ENCODE results near the gene FRS3.
"Not testable (repeated sequence)": the region's sequence is repeated elsewhere in the genome, so short reads cannot be mapped to it uniquely, and the experiment has no call there.

Gene FRS3

GRCh38 chr6:41779788-41780550 lies at the start of gene FRS3:
TSS of gene FRS3 (minus strand) at chr6:41779900. CDS start at chr6:41776987, 2,913 bp downstream.
- peak; percentile 99 for DNase-seq

GRCh38 chr6:41826343-41827022 lies 46.8 kb upstream of the FRS3 start:
- no peak for DNase-seq

- no peak for DNase-seq
These were observed 45.2 kb upstream of the FRS3 start for GRCh38 chr6:41824571-41825569.

DNA sequence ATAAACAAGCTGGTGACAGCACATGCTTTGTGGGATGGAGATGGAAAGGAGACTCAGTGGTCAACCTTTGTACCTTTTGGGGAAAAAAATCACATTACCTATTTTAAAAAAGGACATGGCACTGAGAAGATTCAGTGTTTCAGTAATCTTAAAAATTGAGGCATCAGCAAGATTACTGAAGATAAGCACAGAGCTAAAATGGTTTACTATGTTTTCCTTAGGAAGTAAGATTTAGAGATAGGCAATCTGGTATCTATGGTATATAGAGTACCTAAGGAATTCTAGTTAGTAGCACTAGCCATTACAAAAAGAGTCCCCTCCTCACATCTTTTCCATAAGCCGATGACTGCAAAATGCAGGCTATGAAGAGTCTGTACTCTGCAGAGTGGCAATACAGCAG lies 43.5 kb upstream of the FRS3 start:
- no peak for DNase-seq

GRCh38 chr6:41822021-41822420 lies 42.3 kb upstream of the FRS3 start:
- no peak for DNase-seq

DNA sequence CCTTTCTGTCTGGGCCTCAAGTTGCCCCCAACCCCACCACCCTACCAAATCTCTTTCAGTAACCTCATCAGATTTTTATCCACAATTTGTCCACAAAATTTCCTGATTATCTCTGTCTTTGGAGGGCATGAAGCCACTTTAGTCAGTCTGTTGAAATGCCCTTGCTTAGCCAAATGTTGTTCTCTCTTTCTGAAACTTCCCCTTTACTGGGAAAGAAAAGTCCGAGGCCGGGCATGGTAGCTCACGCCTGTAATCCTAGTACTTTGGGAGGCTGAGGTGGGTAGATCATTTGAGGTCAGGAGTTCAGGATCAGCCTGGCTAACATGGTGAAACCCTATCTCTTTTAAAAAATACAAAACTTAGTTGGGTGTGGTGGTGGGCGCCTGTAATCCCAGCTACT lies 41.6 kb upstream of the FRS3 start:
- no peak for DNase-seq

DNA sequence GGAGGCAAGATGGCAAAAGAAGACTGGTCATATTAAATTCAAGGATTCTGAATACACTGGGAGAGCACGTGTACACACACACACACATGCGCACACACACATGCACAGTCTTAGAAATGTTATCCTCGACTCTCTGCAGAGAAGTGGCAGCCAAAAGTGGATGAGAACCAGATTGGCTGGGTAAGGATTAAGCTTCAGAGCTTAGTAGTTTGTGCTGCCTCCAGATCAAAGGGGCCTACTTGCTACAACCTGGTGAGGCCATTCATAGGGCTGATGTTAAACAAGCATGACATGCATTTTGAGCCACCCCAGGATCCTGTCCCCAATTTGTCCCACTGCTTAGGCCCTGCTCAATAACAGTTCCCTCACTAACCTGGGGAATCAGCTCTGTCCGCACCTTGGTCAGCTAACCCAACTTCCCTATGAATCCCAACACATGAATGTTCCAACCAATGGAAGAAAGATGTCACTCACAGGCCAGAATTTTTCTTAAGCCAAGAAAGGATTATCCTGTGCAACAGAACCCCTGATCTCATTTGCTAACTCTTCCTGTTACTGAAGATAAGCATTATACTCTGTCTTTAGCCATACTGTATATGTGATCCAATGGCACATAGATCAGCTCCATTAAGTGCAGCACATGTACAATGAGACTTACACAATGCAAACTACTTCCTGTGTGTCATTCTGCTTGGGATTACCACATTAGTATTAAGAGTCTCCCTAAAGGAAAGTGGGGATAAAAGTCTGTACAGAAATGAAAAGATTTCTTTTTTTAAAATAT lies 38.8 kb upstream of the FRS3 start:
- DNase-seq: no peak

GRCh38 chr6:41815587-41815986 lies 35.9 kb upstream of the FRS3 start:
- no peak for DNase-seq

- no peak for DNase-seq
These were observed 34.9 kb upstream of the FRS3 start for GRCh38 chr6:41814629-41815028.

GRCh38 chr6:41813956-41814355 lies 34.3 kb upstream of the FRS3 start:
- no peak for DNase-seq

DNA sequence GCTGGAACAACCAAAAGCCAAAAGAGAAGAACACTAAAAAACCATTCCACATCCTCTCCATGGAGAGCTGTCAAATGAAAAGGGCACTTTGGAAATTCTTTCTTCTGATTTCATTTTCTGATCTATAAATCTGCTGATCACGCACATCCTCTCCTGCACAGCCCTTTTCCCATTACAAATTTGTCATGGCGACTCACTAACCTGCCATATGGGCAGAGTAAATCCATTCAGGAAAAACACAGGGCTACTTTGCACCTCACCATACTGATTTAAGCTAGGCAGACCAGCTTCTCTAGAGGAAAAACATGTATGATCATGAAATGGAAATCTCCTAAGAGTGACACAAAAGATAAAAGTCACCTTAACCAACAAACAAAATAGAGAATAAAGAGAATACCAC lies 33.8 kb upstream of the FRS3 start:
- no peak for DNase-seq

- not testable (repeated sequence) for DNase-seq
These were observed 32.2 kb upstream of the FRS3 start for GRCh38 chr6:41811946-41812345.

DNA sequence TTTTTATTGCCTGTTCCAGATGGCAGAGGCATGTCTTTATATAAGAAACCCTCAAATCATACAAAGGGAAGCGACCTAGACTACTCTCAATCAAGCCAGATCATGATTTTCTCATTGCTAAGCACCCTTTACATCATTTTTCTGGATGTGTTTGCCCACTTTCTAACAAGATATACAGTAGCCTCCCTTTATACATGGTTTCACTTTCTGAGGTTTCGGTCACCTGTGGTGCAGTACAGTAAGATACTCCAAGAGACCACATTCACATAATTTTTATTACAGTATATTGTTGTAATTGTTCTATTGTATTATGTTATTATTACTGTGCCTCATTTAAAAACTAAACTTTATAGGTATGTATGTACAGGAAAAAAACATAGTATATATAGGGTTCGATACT lies 31.4 kb upstream of the FRS3 start:
- no peak for DNase-seq

DNA sequence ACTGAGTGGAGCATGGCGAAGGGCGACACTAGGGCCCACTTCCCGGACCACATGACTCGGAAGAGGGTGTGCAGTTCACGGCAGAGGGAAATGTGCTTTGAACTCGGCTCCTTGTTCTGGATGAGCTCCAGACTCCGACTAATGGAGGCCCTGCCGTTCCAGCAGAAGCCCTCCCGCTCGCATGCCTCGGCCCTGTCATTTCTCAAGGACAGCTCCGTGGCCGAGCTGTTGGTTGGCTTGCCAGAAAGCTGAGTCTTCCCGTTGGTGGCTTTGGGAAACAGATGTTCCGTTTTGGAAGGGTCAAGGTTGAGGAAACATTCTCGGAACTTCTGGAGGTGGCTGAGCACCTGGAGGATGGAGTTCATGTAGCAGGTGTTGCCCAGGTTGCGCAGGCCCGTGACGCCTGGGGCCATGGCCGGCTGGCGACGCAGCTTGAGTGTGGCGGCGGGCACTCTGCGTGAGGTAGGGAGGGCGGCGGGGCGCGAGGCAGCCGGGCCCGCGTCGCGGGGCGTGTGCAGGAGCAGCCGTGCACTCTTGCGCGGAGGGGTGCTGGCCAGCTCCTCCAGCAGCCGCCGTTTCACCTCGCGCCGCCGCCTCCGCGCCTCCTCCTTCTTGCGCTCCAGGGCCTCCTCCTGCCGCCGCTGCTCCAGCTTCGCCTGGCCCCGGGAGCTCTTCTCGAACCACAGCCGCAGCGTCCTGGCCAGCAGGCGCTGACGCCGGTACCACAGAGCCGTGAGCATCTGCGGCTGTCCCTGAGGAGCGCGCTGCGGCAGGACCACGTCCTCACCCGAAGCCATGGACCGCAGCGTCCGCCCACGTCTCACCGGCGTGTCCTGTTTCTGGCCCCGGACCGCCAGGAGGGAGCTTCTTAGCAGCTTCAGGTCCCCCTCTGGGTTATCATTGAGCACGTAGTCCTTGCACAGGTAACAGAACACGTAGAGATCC lies 26.4 kb upstream of the FRS3 start:
- no peak for DNase-seq

DNA sequence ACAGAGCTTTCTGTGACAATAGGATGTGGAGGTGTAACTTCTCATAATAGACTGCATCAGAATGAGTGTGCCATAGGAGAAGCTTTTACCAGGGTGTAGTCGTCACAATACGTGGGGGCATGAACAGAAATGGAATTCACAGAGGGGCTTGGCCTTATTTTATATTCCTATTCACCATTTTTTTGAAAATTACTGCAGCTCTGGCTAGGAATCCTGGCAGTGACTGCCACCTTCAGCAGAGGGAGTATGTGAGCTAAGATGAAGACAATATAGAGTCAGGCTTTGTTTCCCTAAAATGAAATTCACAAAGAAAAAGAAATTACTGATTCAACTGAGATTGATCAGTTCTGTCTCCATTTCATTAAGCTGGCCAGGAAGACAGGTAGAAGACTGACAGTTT lies 21.7 kb upstream of the FRS3 start:
- no peak for DNase-seq

DNA sequence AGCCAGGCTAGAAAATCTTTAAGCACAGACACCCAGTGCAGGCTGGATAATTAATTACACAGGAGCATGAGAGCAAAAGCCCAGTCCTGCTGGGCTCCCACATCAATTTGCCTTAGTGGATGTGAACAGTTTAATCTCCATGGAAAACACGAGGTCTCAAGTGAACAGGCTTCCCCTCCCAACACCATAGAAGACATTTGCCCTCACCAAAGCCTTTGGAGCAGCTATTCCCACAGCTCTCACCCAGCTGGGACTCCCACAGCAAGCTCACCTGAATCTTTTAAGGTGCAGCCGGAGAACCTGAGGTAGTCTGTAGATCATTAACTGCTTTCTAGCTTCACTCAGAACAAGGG lies 19.8 kb upstream of the FRS3 start:
- no peak for DNase-seq

DNA sequence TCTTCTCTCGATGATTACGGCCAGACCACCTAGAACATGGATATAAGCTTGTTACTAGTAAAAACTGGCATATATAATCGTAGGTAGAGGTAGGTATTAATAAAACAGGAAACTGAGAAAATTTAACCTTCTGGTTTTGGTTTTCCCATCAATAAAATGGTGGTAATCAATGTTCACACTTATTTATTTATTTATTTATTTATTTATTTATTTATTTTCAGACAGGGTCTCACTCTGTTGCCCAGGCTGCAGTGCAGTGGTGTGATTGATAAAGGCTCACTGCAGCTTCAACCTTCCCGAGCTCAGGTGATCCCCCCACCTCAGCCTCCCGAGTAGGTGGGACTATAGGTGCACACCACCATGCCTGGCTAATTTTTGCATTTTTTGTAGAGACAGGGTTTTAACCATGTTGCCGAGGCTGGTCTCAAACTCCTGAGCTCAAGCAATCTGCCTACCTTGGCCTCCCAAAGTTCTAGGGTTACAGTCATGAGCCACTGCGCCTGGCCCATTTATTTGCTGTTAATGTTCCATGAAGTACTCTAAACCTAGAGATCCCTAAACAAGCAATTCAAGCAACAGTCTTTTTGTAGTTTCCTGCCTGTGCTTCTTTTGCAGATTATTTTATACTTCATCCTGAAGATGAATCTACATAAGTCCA lies 19.3 kb upstream of the FRS3 start:
- no peak for DNase-seq

DNA sequence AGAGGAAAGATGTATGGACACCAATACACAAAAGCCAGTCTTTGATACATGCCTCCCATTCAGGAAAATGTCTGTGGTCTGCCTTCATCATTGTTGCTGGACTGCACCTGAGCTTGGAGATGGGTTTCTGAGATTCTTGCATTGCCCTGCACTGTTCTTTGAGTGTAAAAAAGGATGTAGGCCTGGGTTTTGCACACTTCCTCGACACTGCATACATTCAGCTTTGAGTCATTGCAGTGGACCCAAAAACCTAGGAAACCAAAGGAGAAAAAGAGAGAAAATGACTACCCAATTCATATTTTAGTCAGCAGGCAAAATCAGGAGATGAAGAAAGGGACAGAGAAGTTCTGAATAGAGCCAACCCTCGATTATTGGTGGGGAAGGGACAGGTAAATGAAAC lies 16.8 kb upstream of the FRS3 start:
- no peak for DNase-seq

- DNase-seq: no peak
These were observed 12.3 kb upstream of the FRS3 start for GRCh38 chr6:41791984-41792383.

- no peak for DNase-seq
These were observed 11.6 kb upstream of the FRS3 start for GRCh38 chr6:41791305-41791704.

DNA sequence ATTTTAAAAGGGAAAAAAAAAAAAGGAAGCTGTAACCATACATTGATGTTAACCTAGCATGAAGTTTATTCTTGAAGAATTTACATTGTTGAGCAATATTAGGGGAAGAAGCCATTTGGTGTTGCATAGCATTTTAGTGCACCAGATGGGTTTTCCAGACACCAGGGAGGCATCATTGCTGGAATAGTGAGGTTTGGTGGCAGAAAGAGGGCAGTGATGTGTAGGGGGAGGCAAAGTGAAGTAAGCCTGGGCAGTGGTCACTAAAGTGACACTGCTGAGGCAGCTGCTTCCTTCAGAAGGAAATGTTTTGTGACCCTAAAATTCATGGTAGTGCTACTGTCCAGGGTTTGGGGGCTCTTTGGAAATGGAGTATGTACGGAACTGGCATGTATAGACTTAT lies 10.3 kb upstream of the FRS3 start:
- DNase-seq: no peak

Measured in CD4-positive, alpha-beta T cell treated with Interleukin-10 for 1 hour (primary cell).